Measurements from ENCODE around the gene CCL22.

Gene CCL22

GRCh38 chr16:57401943-57402640 lies 43.5 kb downstream of the CCL22 start:
- no peak overlapping the region for H3K27ac ChIP-seq
- POLR2A ChIA-PET (ENCODE audit: low non-redundant PET): no interaction called here
- TF ChIP-seq, protein P1, sequence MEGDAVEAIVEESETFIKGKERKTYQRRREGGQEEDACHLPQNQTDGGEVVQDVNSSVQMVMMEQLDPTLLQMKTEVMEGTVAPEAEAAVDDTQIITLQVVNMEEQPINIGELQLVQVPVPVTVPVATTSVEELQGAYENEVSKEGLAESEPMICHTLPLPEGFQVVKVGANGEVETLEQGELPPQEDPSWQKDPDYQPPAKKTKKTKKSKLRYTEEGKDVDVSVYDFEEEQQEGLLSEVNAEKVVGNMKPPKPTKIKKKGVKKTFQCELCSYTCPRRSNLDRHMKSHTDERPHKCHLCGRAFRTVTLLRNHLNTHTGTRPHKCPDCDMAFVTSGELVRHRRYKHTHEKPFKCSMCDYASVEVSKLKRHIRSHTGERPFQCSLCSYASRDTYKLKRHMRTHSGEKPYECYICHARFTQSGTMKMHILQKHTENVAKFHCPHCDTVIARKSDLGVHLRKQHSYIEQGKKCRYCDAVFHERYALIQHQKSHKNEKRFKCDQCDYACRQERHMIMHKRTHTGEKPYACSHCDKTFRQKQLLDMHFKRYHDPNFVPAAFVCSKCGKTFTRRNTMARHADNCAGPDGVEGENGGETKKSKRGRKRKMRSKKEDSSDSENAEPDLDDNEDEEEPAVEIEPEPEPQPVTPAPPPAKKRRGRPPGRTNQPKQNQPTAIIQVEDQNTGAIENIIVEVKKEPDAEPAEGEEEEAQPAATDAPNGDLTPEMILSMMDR (conservative IDR thresholded peaks at IDR 0.05; ENCODE audit: low read depth): no peak
- CTCF ChIA-PET: interaction anchor here (1.1 kb wide), 1 partner anchor 15 kb away, joined by 4 read pairs; no protein-coding TSS in a partner anchor
- DNase-seq (ENCODE audit: low spot score): no peak

- POLR2A ChIA-PET (ENCODE audit: low non-redundant PET): no interaction called here
- TF ChIP-seq, protein P1 (conservative IDR thresholded peaks at IDR 0.05; ENCODE audit: low read depth): no peak
- no peak within 1 kb of the TSS for H3K27ac ChIP-seq
- CTCF ChIA-PET: interaction anchor here (0.7 to 2.2 kb wide), 2 partner anchors 13 to 32 kb away, joined by 3 to 10 read pairs; no protein-coding TSS in a partner anchor
- DNase-seq (ENCODE audit: low spot score): no peak
Observed at GRCh38 chr16:57403965-57404817, 45.6 kb downstream of the CCL22 start, which contains the start of gene CCL17. TSS of gene CCL17 (plus strand) at chr16:57404767. CDS start at chr16:57413933, 9,166 bp downstream.

DNA sequence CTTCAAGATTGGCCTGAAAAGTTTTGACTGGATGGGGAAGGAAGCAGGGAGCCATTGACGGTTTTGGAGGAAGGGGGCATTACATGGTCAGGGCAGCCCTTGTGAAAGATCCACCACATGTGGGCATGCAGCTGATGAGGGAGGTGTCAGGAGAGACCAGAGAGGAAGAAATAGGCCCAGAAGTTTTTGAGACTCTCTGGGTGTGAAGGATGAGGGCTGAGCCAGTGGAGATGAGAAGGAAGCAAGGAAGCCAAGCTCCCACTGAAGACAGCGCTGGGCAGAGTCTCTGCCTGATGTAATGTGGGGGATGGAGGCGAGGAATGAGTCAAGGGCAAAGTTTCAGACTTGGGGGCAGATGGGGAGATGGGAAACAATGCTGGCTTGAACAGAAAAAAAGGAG lies 46.5 kb downstream of the CCL22 start:
- ChIA-PET CTCF (interaction anchor here (0.7 to 2.2 kb wide), 2 partner anchors 12 to 33 kb away, joined by 3 to 10 read pairs; no protein-coding TSS in a partner anchor), POLR2A (ENCODE audit: low non-redundant PET) (no interaction called here)
- TF ChIP-seq, protein P1 (conservative IDR thresholded peaks at IDR 0.05; ENCODE audit: low read depth): no peak
- no peak for DNase-seq (ENCODE audit: low spot score)
- no peak overlapping the region for H3K27ac ChIP-seq

GRCh38 chr16:57406881-57407280 lies 48.3 kb downstream of the CCL22 start:
- ChIA-PET POLR2A (ENCODE audit: low non-redundant PET) (no interaction called here), CTCF (interaction anchor here (1.1 kb wide), 1 partner anchor 10 kb away, joined by 3 read pairs; no protein-coding TSS in a partner anchor)
- no peak for DNase-seq (ENCODE audit: low spot score)
- H3K27ac ChIP-seq: no peak overlapping the region
- TF ChIP-seq, protein P1 (conservative IDR thresholded peaks at IDR 0.05; ENCODE audit: low read depth): no peak

DNA sequence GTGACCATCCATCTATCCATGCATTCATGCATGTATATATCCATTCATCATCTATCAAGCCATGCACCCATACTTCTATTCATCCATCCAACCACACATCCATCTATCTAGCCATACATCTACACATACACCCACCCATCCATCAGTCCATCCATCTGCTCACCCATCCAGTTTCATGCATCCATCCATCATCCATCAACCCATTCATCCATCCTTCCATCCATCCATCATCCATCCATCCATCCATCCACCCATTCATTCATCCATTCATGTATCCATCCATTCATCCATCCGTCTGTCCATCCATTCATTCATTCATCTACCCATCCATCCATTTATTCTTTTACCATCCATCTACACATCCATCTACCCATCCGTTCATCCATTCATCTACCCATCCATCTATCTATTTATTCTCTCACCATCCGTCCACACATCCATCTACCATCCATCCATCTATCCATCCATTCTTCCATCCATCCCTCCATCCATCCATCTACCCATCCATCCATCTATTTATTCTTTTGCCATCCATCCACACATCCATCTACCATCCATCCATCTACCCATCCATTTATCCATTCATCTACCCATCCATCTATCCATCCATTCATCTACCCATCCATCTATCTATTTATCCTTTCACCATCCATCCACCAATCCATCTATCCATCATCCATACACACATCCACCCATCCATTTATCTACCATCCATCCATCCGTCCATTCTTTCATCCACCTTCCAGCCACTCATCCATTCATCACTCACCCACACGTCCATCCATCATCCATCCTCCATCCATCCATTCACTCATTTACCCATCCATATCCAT lies 49.2 kb downstream of the CCL22 start:
- ChIA-PET CTCF (interaction anchor here (1.1 kb wide), 1 partner anchor 9 kb away, joined by 3 read pairs; no protein-coding TSS in a partner anchor), POLR2A (ENCODE audit: low non-redundant PET) (no interaction called here)
- TF ChIP-seq, protein P1 (conservative IDR thresholded peaks at IDR 0.05; ENCODE audit: low read depth): no peak
- no peak for DNase-seq (ENCODE audit: low spot score)
- no peak overlapping the region for H3K27ac ChIP-seq
